ENCODE measurements around the gene VAV1.

GRCh38 chr19:6894313-6894712 lies 121.8 kb downstream of the VAV1 start:
- TF ChIP-seq CTCF (IDR thresholded peaks at IDR 0.05; ENCODE audit: borderline replicate concordance, extremely low read depth, low read length, poor library complexity, severe bottlenecking) (no peak), EZH2 (IDR thresholded peaks at IDR 0.05; ENCODE audit: borderline replicate concordance, low read depth, low read length, severe bottlenecking) (no peak)

Measured in DND-41 (cell line).